Epithelial cell of prostate (primary cell): ENCODE results near the gene TNNC2.
"Not testable (repeated sequence)": the region's sequence is repeated elsewhere in the genome, so short reads cannot be mapped to it uniquely, and the experiment has no call there.

Experiments
- DNase-seq: peaks from one replicate; pipeline ENCODE4 v3.0.0-alpha.2; 2011; ENCODE audit warnings: low read depth, low spot score
- H3K27ac ChIP-seq: fragments of 450-650 bp; 2 replicates; pipeline ENCODE4 v1.5.1; 2017; ENCODE audit warnings: mild to moderate bottlenecking

TNNC2 gene

DNA sequence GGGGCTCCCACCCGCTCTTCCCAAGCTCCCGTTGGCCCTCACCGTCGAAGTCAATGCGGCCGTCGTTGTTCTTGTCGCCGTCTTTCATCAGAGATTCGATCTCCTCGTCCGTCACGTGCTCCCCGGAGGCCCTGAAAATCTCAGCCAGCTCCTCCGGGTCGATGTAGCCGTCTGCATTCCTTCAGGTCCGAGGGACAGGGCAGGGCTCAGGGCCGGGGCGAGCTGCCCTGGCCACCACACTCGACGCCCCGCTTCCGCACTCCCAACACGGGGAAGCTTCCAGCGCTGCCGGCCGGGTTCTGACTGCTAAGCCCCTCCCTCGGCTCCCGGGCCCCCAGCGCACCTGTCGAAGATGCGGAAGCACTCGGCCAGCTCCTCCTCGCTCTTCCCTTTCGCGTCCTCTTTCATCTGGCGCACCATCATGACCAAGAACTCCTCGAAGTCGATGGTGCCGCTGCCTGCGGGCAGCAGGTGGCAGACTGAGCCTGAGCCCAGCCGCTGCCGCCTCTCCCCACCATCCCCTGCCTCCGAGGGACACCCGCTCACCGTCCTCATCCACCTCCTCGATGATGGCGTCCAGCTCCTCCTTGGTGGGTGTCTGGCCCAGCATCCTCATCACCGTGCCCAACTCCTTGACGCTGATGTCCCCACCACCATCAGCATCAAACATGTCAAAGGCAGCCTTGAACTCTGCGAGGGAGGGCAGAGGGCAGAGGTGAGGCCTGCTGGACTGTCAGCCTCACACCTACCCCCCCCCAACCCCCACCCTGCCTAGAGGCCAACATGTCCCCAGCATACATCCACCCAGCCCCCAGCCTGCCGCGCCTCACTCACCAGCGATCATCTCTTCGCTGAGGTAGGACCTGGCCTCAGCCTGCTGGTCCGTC lies 2.9 kb downstream of the TNNC2 start:
- DNase-seq = no peak

GRCh38 chr20:45822857-45823256 lies 4.3 kb downstream of the TNNC2 start:
- no peak overlapping the region for H3K27ac ChIP-seq
- no peak for DNase-seq

More for the DNA sequence above, 2.9 kb downstream of the TNNC2 start:
- no peak overlapping the region for H3K27ac ChIP-seq

GRCh38 chr20:45821947-45822346 lies 5.2 kb downstream of the TNNC2 start:
- DNase-seq = no peak
- H3K27ac ChIP-seq = no peak overlapping the region

DNA sequence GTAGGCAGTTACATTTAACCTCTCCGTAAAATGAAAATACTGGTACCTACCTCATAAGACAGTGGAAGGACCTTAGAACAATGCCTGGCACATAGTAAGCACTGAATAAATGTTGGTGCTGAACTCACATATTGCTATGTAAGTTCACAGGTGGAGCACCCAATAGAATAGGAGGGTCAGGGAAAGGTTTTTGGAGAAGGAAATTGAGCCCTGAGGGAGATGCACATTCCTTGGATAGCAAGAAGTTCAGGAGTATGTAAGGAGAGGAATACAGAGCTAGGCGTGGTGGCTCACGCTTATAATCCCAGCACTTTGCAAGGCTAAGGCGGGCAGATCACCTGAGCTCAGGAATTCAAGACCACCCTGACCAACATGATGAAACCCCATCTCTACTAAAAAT lies 7.6 kb downstream of the TNNC2 start:
- no peak overlapping the region for H3K27ac ChIP-seq
- DNase-seq = no peak

DNA sequence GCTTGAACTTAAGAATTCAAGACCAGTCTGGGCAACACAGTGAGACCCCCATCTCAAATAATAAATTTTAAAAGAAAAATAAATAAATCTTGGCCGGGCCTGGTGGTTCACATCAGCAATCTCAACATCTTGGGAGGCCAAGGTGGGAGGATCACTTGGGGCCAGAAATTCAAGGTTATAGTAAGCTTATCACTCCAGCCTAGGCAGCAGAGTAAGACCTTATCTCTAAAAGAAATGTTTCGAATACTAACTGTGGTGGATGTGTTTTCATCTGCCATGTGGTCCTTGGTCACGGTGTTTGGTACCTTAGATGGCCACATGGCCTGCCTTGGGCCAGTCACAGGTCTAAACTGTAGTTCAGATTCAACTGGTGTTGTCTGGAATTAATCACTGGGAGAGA lies 8.9 kb downstream of the TNNC2 start:
- DNase-seq = no peak
- H3K27ac ChIP-seq = no peak overlapping the region

DNA sequence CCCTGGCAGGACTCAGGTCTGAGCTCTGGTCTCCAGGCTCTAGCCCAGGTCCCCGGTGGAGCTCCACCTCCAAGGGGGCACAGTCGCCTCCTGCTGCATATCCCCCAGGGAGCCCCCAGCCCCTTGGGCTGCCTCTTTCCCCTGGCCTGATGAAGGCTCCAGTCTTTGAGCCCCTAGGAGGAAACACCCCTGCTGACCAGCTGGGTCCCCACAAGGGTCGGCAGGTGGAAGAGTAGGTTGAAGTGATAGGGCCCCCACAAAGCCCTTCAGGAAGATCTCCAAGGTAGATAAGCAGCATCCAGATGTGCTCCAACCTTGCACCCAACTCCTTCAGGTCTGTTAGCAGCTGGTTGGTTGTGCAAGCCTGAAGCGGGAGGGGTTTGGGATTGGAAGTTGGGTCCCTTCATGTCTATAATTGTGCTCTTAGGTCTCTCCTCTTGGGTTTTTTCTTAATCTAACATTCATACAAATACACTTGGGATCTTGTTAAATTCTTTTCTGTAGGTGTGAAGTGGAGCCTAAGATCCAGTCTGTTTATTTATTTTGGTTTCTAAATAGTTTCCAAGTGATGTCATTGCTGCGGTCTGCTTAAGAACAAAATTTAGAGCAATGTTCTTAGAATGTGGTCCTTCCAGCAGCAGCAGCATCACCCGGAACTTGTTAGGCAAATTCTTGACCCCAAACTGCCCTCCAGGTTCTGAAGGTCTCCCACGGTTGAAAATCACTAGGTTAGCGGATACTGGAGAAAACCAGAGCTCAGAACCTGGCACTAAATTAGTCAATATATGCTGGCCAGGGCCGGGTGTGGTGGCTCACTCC lies 9.5 kb downstream of the TNNC2 start:
- no peak for DNase-seq
- H3K27ac ChIP-seq = no peak overlapping the region

DNA sequence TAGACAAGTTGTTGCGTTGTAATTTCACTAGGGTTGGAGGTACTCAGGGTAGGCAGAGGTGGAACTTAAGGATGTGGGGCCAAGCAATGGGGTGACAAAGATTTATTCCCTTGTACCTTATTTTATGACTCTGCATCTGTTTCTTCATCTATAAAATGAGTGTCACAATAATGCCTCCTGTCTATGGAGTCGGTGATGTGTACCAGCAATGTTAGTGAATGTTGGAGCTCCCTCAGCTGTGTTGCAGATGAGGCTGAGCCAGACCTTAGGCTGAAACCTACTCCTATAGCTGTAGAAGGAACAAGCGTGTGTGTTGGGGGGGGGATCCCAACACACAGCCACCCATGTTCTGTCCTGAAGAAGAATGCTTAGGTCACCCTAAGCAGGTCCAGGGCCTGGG lies 10.2 kb downstream of the TNNC2 start:
- no peak overlapping the region for H3K27ac ChIP-seq

GRCh38 chr20:45814314-45814713 lies 12.8 kb downstream of the TNNC2 start:
- no peak overlapping the region for H3K27ac ChIP-seq
- DNase-seq = no peak

More for the DNA sequence above, 10.2 kb downstream of the TNNC2 start:
- no peak for DNase-seq

GRCh38 chr20:45813489-45813888 lies 13.6 kb downstream of the TNNC2 start:
- no peak for DNase-seq
- H3K27ac ChIP-seq = no peak overlapping the region

- H3K27ac ChIP-seq = no peak overlapping the region
- no peak for DNase-seq
Observed at GRCh38 chr20:45813006-45813340, 14.1 kb downstream of the TNNC2 start.

DNA sequence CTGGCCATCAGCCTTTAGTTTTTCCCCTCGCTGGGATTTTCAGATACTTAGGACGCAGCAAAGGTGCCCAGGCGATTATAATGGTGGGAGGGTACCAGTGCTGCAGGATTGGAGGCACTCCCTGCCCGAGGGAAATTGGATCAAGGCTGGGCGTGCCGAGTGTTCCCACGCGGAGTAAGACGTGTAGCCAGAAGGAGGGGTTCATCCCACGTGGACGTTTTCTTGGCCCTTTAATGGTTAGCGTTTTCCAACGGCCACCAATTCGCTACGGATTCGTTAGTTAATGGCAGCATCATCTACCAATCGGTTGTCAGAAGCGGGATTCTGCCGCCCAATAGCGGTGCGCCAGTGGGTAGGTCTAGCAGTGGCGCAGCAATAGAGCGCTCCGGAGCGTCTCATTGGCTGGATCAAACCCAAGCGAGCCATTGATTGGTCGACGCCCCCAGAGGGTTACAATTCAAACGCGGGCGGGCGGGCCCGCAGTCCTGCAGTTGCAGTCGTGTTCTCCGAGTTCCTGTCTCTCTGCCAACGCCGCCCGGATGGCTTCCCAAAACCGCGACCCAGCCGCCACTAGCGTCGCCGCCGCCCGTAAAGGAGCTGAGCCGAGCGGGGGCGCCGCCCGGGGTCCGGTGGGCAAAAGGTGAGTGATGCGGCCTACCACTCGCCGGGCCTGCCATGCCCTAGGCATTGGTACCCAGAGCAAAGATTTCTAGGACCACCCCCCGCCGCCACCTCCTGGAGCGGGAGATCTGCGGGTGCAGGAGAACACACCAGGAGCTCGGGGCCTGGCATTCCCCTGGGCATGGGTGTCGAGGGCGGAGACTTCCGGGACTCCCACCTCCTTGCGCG lies 14.7 kb downstream of the TNNC2 start, which contains the start of gene UBE2C:
UBE2C (plus strand) TSS at position 488 of the 849 bp plus-strand sequence; CDS start at position 540, 52 bp downstream.
- peak within 1 kb of the TSS; percentile 26 for H3K27ac ChIP-seq

DNA sequence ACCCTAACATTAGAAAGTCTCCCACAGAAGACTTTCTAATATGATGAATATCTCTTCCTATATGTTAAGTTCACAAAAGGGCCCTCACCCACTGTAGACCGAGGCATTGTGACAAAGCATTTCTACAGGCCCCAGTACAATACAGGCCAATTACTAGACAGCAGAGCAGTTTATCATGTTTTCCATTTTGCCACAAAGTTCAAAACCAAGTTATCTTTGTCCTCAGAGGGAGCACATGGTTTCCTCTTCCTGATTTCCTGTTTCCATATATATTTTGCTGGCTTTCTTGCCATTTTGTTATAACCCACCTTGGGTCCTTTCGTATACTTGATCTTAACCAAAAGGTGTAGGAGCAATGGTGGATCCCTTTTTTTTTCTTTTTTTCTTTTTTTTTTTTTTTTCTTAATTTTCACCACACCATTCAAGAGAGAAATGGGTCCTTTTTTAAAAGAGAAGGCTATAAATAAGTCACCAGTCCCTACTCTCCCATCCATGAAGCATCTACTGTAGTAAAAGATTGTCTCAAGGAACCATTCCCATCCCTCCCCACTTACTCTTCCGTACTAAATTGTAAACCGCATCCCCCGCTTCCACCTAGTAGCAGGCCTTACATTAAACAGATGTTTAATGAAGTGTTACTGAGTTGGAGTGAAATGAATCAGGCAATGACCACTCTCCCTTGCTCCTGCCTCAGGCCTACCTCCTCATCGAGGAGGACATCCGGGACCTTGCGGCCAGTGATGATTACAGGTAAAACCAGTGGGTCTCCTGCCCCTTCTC lies 16.7 kb downstream of the TNNC2 start:
- no peak for DNase-seq

More for the DNA sequence above, 14.7 kb downstream of the TNNC2 start, which contains the start of gene UBE2C:
- DNase-seq = peak; percentile 98

DNA sequence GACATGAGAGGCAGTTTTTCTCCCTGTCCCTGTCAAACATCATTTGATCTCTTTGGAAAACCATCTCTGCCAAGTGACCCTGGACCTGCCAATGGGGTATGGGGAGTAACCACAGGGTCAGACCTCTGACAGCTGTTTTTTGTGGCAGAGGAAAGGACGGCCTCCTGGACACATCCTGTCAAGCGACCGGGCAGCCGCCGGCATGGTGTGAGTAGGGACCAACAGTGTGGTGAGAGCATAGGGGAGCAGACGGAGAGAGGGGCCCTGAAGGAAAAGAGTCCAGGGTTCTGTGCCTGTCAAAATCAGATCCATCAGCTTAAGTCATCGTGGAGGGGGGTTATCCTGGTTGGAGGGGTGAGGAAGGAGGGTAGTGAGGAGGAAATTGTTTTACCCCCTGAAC lies 25.3 kb downstream of the TNNC2 start:
- no peak overlapping the region for H3K27ac ChIP-seq
- no peak for DNase-seq

More for the DNA sequence above, 16.7 kb downstream of the TNNC2 start:
- H3K27ac ChIP-seq = no peak overlapping the region

GRCh38 chr20:45798935-45799642 lies 28.0 kb downstream of the TNNC2 start:
- no peak for DNase-seq
- no peak overlapping the region for H3K27ac ChIP-seq

- not testable (repeated sequence) for H3K27ac ChIP-seq, DNase-seq
Observed at GRCh38 chr20:45797955-45798354, 29.2 kb downstream of the TNNC2 start.

DNA sequence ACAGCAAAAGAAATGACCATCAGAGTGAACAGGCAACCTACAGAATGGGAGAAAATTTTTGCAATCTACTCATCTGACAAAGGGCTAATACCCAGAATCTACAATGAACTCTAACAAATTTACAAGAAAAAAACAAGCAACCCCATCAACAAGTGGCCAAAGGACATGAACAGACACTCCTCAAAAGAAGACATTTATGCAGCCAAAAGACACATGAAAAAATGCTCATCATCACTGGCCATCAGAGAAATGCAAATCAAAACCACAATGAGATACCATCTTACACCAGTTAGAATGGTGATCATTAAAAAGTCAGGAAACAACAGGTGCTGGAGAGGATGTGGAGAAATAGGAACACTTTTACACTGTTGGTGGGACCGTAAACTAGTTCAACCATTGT lies 29.6 kb downstream of the TNNC2 start:
- not testable (repeated sequence) for DNase-seq, H3K27ac ChIP-seq

GRCh38 chr20:45796337-45797065 lies 30.6 kb downstream of the TNNC2 start:
- H3K27ac ChIP-seq = no peak overlapping the region
- no peak for DNase-seq
